ENCODE data around the gene PTOV1. TPM values are rescaled to one million over a fixed set of nuclear protein-coding genes. Genes with fewer than 3 reads are reported as not detected.

PTOV1 gene
- total and polyA plus RNA-seq, 2 of the 13 experiments (the other 11 are each of a cell fraction or from before 2014, with no cell fraction given), result 63.5 to 68.5 TPM

DNA sequence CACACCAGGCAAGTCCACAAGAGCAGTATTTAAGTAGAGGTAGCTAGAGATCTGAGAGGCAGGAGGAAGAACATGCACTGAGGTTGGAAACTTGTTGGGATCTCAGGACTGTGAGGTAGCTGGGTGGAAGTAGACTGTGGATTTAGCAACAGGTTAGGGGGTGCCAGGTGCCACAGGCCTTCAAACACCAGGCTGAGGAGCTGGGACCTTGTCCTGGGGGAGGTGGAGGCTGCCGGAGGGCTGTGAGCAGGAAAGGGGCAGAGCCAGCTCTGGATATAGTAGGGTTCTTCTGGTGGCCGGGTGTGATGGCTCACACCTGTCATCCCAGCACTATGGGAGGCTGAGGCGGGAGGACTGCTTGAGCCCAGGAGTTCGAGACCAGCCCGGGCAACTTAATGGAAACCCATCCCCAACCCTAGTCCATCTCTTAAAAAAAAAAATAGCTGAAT, 41.0 kb upstream of the PTOV1 start (continued):
- TF ChIP-seq, protein P1, sequence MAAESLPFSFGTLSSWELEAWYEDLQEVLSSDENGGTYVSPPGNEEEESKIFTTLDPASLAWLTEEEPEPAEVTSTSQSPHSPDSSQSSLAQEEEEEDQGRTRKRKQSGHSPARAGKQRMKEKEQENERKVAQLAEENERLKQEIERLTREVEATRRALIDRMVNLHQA (CRISPR knock-in tag; IDR thresholded peaks at IDR 0.05), result no peak
- TF ChIP-seq MBD4 (IDR thresholded peaks at IDR 0.05; ENCODE audit: borderline replicate concordance, low read length) (no peak), CC2D1A (CRISPR knock-in tag; IDR thresholded peaks at IDR 0.05) (no peak), USF2 (IDR thresholded peaks at IDR 0.05; ENCODE audit: low read depth, low read length) (0 out of 2 replicates have a peak, but pooled peaks have one; percentile 17), USF2 (CRISPR knock-in tag; IDR thresholded peaks at IDR 0.05; ENCODE audit: borderline replicate concordance) (no peak), ZFP90 (CRISPR knock-in tag; IDR thresholded peaks at IDR 0.05; ENCODE audit: borderline replicate concordance) (0 out of 2 replicates have a peak, but pooled peaks have one; percentile 29), DNMT1 (CRISPR knock-in tag; IDR thresholded peaks at IDR 0.05) (no peak), SAP130 (CRISPR knock-in tag; IDR thresholded peaks at IDR 0.05; ENCODE audit: low read depth) (no peak), MLLT10 (CRISPR knock-in tag; IDR thresholded peaks at IDR 0.05) (no peak), ZNF672 (CRISPR knock-in tag; IDR thresholded peaks at IDR 0.05) (no peak), ZNF670 (CRISPR knock-in tag; IDR thresholded peaks at IDR 0.05; ENCODE audit: borderline replicate concordance) (0 out of 2 replicates have a peak, but pooled peaks have one; percentile 30), ZNF496 (CRISPR knock-in tag; IDR thresholded peaks at IDR 0.05; ENCODE audit: insufficient replicate concordance) (no peak), EZH2 (conservative IDR thresholded peaks at IDR 0.05; ENCODE audit: low read depth, low read length) (no peak), ZFP37 (CRISPR knock-in tag; IDR thresholded peaks at IDR 0.05; ENCODE audit: borderline replicate concordance) (0 out of 2 replicates have a peak, but pooled peaks have one; percentile 8), ZNF615 (CRISPR knock-in tag; IDR thresholded peaks at IDR 0.05; ENCODE audit: borderline replicate concordance) (no peak), ZNF598 (CRISPR knock-in tag; IDR thresholded peaks at IDR 0.05; ENCODE audit: borderline replicate concordance) (0 out of 2 replicates have a peak, but pooled peaks have one; percentile 16), TEAD2 (CRISPR knock-in tag; IDR thresholded peaks at IDR 0.05) (no peak), ZNF367 (CRISPR knock-in tag; IDR thresholded peaks at IDR 0.05; ENCODE audit: borderline replicate concordance) (no peak), ZNF644 (CRISPR knock-in tag; IDR thresholded peaks at IDR 0.05; ENCODE audit: low read depth) (no peak), ZFP82 (CRISPR knock-in tag; IDR thresholded peaks at IDR 0.05; ENCODE audit: borderline replicate concordance) (no peak), ZNF460 (CRISPR knock-in tag; IDR thresholded peaks at IDR 0.05; ENCODE audit: borderline replicate concordance) (no peak), YEATS4 (CRISPR knock-in tag; IDR thresholded peaks at IDR 0.05; ENCODE audit: borderline replicate concordance) (no peak), ZNF740 (CRISPR knock-in tag; IDR thresholded peaks at IDR 0.05) (no peak)
- TF ChIP-seq, protein P2, sequence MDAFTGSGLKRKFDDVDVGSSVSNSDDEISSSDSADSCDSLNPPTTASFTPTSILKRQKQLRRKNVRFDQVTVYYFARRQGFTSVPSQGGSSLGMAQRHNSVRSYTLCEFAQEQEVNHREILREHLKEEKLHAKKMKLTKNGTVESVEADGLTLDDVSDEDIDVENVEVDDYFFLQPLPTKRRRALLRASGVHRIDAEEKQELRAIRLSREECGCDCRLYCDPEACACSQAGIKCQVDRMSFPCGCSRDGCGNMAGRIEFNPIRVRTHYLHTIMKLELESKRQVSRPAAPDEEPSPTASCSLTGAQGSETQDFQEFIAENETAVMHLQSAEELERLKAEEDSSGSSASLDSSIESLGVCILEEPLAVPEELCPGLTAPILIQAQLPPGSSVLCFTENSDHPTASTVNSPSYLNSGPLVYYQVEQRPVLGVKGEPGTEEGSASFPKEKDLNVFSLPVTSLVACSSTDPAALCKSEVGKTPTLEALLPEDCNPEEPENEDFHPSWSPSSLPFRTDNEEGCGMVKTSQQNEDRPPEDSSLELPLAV (CRISPR knock-in tag; conservative IDR thresholded peaks at IDR 0.05; ENCODE audit: low read depth), result no peak
- TF ChIP-seq, protein P3, sequence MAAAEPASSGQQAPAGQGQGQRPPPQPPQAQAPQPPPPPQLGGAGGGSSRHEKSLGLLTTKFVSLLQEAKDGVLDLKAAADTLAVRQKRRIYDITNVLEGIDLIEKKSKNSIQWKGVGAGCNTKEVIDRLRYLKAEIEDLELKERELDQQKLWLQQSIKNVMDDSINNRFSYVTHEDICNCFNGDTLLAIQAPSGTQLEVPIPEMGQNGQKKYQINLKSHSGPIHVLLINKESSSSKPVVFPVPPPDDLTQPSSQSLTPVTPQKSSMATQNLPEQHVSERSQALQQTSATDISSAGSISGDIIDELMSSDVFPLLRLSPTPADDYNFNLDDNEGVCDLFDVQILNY (CRISPR knock-in tag; conservative IDR thresholded peaks at IDR 0.05), result no peak
- TF ChIP-seq, protein P4, sequence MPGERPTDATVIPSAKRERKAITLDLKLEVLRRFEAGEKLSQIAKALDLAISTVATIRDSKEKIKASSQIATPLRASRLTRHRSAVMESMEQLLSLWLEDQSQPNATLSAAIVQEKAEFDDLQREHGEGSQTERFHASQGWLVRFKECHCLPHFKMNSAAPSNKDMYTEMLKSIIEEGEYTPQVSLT (CRISPR knock-in tag; IDR thresholded peaks at IDR 0.05; ENCODE audit: borderline replicate concordance, low read depth), result 0 out of 2 replicates have a peak, but pooled peaks have one; percentile 19

All from HepG2 (cell line).